NCI-H146 (cell line): ENCODE data around the gene TBC1D10A.

Experiments
- DNase-seq: peaks from one replicate; lab custom pipeline; 2025; lab: John Stamatoyannopoulos, UW

The TBC1D10A gene, protein sequence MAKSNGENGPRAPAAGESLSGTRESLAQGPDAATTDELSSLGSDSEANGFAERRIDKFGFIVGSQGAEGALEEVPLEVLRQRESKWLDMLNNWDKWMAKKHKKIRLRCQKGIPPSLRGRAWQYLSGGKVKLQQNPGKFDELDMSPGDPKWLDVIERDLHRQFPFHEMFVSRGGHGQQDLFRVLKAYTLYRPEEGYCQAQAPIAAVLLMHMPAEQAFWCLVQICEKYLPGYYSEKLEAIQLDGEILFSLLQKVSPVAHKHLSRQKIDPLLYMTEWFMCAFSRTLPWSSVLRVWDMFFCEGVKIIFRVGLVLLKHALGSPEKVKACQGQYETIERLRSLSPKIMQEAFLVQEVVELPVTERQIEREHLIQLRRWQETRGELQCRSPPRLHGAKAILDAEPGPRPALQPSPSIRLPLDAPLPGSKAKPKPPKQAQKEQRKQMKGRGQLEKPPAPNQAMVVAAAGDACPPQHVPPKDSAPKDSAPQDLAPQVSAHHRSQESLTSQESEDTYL

DNA sequence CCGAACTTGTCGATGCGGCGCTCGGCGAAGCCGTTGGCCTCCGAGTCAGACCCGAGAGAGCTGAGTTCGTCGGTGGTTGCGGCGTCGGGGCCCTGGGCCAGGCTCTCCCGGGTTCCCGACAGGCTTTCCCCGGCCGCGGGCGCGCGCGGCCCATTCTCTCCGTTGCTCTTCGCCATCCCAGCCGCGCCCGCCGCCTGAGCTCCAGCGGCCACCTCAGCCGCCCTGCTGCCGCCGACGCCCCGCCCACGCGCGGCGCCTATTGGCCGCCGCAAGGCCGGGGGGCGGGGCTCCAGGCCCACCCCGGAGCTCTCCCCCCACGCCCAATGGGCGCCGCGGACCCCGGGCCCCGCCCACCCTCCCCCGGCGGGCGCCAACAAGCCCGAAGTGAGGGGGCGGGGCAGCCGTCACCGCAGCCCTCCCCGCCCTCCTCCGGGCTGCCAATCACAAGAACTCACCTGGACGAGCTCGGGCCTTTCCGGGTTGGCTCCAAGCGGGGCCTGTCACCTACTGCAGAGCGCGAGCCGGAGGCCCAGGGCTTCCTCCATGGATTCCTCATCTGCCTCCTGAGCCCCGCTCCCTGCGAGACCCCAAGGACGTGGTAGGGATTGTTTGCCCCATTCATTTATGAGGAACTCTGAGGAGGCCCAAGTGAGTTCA lies at the start of gene TBC1D10A:
Gene TBC1D10A, minus strand, starts transcription at position 236 of the 657 bp plus-strand sequence. Its CDS starts 60 bp downstream, at position 176.
- peak; percentile 91 for DNase-seq

DNA sequence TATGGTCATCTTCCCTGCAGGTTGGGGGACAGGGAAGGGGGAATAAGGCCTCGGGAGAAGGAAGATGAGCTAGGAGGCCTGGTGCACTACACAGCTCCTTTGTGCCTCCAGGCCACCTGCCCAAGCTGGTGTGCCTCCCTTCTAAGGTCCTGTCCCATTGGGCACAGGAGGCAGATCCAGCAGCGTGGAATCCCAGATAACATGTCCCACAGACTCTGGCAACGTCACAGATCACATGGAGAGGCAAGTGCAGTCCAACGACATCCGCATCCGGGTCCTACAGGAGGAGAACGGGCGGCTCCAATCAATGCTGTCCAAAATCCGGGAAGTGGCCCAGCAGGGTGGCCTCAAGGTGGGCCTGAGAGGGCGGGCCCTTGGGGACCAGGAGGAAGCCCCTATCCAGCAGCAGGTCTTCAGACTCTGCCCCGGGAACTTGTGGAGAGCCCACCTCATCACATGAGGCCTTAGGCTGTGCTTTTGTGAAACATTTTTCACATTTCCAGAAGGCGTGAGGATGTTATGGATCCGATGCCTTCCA lies 48.6 kb upstream of the TBC1D10A start:
- no peak for DNase-seq

DNA sequence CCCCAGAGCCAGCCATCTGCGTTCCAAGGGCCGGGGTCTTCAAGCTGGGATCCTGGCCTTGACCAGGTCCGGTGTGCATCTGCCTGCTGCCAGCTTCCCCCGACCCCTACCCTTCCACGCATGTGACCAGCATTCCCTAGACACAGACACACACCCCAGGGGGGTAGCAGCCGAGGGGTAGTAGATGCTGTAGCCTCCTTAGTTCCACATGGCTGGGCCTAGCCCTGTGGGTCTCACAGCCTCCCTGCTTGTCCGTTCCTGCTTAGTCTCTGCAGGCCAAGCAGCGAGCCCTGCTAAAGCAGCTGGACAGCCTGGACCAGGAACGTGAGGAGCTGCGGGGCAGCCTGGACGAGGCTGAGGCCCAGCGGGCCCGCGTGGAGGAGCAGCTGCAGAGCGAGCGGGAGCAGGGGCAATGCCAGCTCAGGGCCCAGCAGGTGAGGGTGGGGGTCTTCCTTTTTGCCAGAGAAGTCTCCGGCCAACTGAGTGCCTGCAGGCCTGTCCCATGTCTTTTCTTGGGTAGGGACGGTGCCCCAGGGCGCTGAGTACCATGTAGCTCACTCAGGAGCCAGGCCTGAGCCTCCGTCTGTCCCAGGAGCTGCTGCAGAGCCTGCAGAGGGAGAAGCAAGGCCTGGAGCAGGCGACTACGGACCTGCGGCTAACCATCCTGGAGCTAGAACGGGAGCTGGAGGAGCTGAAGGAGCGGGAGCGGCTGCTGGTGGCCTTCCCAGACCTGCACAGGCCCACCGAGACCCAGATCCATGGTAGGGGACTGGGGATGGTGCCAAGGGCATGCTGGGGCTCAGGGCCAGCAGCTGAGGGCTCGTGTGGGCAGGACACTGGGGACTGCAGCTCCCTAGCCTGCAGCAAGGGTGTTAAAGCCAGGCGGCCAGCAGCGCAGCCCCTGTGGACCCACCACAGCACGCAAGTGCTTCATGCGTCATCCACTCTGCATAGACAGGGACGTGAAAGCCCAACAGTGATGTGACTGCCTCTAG lies 46.9 kb upstream of the TBC1D10A start:
- DNase-seq = no peak

DNA sequence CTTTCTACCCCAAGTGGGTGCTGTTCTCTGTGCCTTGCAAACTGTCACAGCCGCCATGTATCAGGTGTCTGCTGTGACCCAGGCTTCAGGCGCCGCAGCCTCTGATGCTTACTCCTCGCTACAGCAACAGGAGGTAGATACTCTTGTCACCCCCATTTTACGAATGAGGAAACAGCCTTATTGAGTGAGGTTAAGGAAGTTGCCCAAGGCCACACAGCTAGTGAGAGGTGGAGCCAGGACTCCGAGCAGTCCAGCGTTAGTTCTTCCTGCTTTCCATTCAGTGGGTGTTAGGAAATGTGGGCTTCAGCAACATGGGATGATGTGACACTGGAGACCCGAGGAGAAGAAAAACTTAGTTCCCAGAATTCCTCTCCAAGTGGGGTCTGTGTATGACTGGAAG lies 46.2 kb upstream of the TBC1D10A start:
- no peak for DNase-seq

DNA sequence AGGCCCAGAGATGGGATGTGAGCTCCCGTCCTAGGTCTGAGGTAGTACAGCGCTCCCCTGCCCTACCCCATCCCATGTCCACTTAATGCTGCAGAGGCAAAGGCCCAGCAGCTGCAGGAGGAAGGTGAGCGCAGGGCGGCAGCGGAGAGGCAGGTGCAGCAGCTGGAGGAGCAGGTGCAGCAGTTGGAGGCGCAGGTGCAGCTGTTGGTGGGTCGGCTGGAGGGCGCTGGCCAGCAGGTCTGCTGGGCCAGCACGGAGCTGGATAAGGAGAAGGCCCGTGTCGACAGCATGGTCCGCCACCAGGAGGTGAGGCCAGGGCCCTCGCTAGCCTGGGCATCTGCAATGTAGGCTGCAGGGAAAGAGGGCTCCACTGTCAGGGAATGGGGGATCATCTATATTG lies 45.2 kb upstream of the TBC1D10A start:
- DNase-seq = no peak

DNA sequence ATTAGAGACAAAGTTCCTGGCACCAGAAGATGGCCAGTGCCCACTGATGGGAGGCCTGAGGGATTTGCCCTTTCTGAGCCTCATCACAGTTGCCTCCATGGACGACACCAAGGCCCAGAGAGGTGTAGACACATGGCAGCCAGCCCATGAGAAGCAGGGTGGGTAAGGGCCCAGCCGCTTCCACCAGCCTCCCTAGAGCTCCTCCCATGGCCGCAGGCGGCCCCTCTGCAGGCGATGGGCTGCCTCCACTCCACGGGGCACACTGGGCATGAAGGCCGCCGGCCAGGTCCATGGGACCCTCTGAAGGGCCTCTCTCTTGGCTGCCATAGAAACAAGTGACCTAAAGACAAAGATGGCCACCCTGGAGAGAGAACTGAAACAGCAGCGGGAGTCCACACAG lies 44.6 kb upstream of the TBC1D10A start:
- no peak for DNase-seq

DNA sequence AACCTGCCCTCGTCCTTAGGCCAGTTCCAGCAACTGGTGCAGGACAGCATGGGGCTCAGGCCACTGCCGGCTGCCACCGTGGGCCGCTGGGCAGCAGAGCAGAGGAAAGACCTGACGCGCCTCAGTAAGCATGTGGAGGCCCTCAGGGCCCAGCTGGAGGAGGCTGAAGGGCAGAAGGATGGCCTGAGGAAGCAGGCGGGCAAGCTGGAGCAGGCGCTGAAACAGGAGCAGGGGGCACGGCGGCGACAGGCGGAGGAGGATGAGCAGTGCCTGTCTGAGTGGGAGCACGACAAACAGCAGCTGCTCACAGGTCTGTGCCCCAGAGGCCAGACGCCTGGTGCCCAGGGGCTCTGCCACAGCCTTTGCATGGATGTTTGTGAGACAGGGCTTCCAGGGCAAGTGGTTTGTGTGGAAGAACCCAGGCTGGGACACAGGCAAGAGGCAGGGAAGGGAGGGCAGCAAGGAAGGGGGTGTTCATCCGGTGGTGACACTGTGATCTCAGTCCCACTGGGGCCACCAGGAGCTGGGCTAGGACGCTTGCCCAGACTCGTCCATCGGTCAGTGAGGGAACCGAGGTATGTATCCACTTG lies 44.0 kb upstream of the TBC1D10A start:
- no peak for DNase-seq

DNA sequence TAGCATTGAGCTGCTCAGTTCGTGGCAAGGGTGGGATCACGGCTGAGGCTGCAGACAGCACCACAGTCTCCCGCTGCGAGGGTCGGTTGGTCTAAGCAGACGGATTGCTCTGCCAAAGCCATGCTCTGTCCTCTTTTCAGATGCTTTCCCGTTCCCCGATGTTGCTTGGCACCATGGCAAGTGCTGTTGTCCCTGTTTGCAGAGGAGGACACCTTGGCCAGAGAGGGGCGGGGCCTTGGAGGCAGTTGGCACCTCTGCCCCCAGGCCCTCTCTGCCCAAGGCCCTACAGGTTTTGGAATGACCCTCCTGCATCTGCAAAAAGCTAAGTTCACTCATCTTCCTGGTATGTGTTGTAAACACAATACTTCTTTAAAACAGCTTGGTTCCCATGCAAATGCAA lies 41.7 kb upstream of the TBC1D10A start:
- no peak for DNase-seq

DNA sequence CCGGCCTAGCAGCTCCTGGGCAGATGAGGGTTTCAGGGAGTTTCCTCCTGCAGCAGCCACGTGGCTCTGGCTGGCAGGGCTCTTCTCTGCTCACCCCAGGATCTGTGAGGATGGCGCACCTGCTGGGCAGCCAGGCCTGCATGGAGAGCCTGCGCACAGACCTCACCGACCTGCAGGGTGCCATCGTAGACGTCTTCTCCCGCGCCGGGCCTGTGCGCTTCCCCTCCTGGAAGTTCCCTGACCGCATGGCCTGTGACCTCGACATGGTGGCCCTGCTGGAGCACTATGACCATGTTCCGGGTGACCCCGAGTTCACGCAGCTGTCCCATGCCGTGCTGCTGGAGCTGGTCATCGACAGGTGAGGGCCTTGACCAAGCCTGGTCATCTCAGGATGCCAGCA lies 39.1 kb upstream of the TBC1D10A start:
- no peak for DNase-seq

DNA sequence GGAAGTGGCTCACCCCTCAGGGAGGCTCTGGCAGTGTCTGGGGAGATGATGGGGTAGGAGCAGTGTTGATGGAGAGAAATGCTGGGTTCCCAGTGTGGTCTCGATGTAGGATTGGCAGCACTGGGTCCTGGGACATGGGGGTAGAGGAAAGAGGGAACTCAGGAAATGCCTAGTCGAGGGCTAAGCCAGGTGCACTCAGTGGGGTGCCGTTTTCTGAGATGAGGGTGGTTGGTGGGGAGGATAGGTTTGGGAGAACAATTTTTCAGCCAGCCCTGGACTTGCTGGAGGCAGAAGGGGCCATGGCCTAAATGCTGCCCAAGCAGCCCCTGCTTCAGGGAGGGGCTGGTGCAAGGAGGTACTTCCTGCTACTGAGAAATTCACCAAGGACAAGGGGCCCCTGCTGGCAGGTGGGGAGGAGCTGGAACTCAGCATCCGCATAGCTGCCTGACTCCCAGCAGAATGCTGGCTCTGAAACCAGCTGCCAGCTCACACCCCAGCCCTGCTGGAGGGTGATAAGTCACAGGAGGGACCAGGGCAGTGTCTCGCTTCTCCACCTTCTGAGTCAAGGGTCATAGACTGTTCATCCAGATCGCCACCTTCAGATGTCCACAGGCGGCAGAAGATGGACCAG lies 36.0 kb upstream of the TBC1D10A start:
- DNase-seq = peak; percentile 38

DNA sequence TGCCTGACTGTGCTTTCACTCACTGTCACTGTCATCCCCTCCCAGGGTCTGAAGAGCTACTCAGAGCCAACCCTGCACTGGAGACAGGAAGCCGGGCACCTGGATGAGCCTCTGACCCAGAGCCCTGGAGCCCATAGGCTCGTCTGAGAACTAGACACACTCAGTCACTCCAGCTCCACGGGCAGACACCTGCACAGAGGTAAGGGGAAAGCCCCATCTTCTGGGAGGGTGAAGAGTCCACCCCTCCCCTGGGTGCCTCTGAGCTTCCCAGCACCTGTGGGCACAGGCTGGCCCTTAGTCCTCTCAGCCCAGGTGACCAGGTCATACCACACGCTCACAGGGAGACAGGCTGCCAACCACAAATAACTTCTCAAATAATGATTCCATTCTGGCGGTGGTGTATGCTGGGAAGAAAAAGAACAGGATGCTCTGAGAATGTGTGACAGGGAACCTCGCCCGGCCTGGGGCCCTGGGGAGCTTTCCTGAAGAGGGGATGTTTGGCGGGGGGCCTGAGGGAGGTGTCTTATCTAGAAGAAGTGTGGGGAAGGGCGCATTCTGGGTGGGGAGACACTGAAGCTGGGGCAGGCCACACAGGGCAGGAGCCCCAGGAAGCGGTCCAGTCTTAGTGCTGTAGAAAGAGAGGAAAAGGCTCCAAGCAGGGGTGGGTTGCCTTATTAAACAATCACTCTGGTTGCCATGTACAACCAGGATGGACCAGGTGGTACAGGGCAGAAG lies 35.3 kb upstream of the TBC1D10A start:
- DNase-seq = no peak

DNA sequence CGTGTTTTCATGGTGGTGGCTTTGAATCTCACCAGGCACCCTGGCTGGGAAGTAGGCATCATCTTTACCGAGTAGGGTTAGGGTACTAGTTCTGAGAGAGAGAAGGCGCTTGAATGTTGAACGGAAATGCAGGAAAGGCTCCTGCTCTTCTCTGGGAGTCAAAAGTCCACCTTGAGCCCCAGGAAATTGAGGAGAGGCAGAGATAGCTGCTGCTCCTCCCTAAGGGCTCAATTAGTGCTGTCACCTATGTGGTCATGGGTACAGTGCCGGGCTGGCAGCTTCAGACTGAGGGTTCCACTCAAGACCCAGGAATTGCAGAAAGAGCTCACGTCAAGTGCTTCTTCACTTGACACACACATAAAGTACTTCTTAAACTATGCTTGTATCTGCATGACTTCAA lies 31.8 kb upstream of the TBC1D10A start:
- no peak for DNase-seq

DNA sequence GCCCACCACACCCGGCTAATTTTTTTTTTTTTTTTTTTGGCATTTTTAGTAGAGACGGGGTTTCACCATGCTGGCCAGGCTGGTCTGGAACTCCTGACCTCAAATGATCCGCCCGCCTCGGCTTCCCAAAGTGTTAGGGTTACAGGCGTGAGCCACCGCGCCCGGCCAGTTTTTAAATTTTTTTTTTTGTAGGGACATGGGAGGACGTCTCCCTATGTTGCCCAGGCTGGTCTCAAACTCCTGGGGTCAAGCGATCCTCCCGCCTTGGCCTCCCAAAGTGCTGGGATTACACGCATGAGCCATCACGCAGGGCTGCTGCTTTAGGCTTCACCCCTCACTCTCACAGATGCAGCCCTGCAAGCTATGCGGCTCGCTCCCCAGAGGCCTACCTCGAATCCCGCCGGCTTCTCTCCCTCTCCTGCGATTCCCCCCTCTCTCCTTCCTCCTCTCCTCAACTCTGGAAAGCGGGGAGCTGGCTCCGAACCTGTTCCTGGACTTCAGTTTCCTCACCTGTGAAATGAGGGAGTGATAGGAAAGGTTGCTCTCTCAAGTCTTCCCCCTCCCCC lies 31.0 kb upstream of the TBC1D10A start:
- DNase-seq = no peak

DNA sequence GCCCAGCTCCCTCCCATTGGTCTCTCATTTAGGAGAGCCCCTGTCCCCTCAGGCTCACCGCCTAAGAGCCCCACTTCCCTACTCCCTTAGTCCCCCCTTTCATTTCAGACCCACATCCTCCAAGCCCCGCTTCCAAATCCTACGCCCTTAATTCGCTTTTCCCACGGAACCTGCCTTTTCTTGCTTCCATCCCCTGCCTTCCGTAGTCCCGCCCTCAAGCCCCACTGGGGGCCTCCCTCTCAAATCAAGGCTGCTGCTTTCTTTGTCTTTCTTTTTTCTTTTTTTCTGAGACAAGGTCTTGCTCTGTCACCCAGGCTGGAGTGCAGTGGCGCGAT lies 30.5 kb upstream of the TBC1D10A start:
- peak; percentile 24 for DNase-seq

DNA sequence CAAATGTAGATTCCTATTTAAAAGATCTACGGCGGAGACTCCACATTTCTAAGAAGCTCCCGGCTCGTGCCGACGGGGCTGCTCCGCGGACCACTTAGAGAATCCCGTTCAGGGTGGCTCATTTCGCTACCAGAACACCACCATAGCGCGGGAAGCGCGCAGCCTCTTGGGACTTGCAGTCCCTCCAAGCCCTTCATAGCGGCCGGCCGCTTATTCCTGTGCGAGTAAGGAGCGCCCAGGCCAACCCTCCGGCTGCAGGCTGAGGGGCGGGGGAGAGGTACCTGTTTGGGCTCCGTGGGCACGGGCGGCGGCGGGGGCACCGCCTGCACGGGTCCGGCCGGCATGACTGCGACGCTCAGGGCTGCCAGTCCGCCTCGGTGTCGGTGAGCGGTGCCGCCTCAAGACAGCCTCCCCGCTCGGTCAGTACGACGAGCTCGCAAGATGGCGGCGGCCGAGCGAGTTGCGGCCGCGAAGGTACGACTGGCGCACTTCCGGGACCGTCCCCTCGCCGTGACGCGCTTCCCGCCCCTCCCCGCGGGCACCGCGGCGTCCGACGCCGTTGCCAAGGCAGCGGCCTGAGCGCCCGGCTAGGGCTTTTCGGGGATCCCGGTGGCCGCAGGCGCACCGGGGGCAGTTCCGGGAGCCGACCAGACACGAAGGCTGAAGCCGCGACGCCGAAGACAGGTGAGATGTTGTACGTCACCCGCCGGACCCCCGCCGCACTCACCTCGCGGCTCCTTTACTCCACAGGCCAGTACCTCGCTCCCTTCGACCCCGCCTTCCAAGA lies 29.9 kb upstream of the TBC1D10A start, which contains the start of the genes CCDC157 and SF3A1:
Gene CCDC157, plus strand, starts transcription at position 559 of the 787 bp plus-strand sequence. CDS start 8,994 bp downstream, outside the sequence.
Gene SF3A1, minus strand, starts transcription at position 446 of the 787 bp plus-strand sequence. Its CDS starts 102 bp downstream, at position 344.
- peak; percentile 81 for DNase-seq

DNA sequence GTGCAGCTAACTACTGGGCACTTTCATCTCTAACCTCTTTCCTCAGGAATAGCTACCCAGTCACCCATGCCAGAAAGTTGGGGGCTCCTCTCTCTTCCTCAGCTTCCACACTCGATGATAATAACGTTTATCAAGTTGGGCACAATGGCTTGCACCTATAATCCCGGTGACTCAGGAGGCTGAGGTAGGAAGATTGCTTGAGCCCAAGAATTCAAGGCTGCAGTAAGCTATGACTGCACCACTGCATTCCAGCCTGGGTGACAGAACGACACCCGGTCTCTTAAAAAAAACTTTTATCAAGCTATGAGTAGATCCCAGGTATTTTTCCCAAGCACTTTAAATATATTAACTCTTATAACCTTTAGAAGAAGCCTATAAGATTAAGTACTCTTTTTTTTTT lies 27.9 kb upstream of the TBC1D10A start:
- no peak for DNase-seq

DNA sequence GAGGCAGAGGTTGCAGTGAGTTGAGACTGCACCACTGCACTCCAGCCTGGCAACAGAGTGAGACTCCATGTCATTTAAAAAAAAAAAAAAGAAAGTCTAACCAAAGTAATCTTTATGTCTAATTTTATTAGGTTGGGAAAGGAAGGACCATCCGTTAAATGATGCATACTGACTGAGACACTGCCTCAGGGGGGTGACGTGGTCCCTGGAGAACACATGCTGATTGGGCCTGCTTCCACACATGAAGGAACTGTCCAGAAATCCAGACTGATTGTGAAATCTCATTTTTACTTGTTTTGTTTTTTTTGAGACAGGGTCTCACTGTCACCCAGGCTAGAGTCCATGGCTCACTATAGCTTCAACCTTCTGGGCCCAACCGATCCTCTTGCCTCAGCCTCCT lies 24.5 kb upstream of the TBC1D10A start:
- DNase-seq = no peak

DNA sequence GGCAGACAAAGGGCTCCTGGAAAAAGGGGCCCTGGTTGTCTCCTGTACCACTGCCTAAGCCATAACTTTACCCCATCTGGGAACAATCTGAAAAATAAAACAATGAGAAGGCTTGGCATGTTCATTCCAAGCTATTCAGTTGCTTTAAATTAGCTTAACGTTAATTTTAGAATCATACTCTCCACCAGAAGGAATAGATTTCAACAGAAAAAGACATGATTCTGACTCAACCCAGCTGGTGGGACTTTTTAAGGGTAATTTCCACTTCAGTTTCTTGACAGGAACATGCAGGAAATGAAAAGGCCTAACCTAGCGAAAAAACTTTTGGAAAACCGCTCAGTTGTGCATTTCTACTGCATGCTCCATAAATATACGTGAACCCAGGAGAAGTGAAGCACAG lies 22.1 kb upstream of the TBC1D10A start:
- no peak for DNase-seq

DNA sequence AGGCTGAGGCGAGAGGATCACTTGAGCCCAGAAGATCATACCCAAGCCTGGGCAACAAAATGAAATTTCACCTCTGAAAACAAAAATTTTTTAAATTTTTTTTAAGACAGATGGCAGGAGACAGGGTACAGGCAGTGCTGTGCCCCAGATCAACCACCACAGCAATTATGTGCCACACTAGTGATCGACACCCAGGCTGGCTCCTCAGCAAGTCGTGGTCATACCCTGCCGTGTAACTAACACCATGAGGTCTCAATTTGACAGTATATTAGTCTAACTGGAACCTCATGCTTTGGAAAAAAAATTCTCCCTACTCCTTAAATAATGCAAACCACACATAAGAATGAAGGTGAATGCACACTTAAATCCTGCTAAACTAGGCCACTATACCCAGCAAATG lies 21.7 kb upstream of the TBC1D10A start:
- DNase-seq = no peak
